Astrocyte (in vitro differentiated cells and primary cell): ENCODE measurements around the gene ANKRD53. TPM values are rescaled to one million over a fixed set of nuclear protein-coding genes. Genes with fewer than 3 reads are reported as not detected.
A peak's percentile ranks its signal among the peaks of the same experiment; 100 is the strongest.

Experiments used
- DNase-seq: peaks from one replicate; pipeline ENCODE4 v3.0.0-alpha.2; 2010; ENCODE audit warnings: low read depth
- FAIRE-seq: peaks from 2 replicates; lab custom pipeline; 2011; peaks lifted over from hg19 to GRCh38; lab: Jason Lieb, UNC
- H2AFZ ChIP-seq: 2 replicates; pipeline ENCODE4 v1.6.0; 2012; ENCODE audit warnings: low read depth, low read length, inconsistent platforms
- H3K27ac ChIP-seq: 2 replicates; pipeline ENCODE4 v1.5.1; 2011; ENCODE audit warnings: low read depth, low read length, inconsistent platforms
- H3K27me3 ChIP-seq: 2 replicates; pipeline ENCODE4 v1.6.0; 2011; ENCODE audit warnings: low read length, inconsistent platforms; ENCODE audit not compliant: insufficient read depth
- H3K36me3 ChIP-seq: 2 replicates; pipeline ENCODE4 v1.5.1; 2011; ENCODE audit warnings: low read length, inconsistent platforms; ENCODE audit not compliant: insufficient read depth
- H3K4me1 ChIP-seq: 2 replicates; pipeline ENCODE4 v1.5.1; 2011; ENCODE audit warnings: low read length, inconsistent platforms; ENCODE audit not compliant: insufficient read depth
- H3K4me2 ChIP-seq: 2 replicates; pipeline ENCODE4 v1.6.0; 2012; ENCODE audit warnings: low read length, inconsistent platforms
- H3K4me3 ChIP-seq: 2 replicates; pipeline ENCODE4 v1.5.1; 2011; ENCODE audit warnings: low read depth, mild to moderate bottlenecking, low read length, inconsistent platforms; ENCODE audit not compliant: insufficient read depth
- H3K79me2 ChIP-seq: 2 replicates; pipeline ENCODE4 v1.6.0; 2012; ENCODE audit warnings: mild to moderate bottlenecking, low read length, inconsistent platforms; ENCODE audit not compliant: insufficient read depth
- H3K9ac ChIP-seq: 2 replicates; pipeline ENCODE4 v1.6.0; 2012; ENCODE audit warnings: mild to moderate bottlenecking, low read length, inconsistent platforms
- H3K9me3 ChIP-seq: 2 replicates; pipeline ENCODE4 v1.5.1; 2012; ENCODE audit warnings: low read depth, mild to moderate bottlenecking, low read length, inconsistent platforms; ENCODE audit not compliant: insufficient read depth
- H4K20me1 ChIP-seq: 2 replicates; pipeline ENCODE4 v1.6.0; 2012; ENCODE audit warnings: low read length, inconsistent platforms; ENCODE audit not compliant: insufficient read depth
- H3K27ac Mint-ChIP-seq: one replicate; pipeline ENCODE4 v1.8.0; 2021; ENCODE audit warnings: mild to moderate bottlenecking, mixed read lengths; ENCODE audit not compliant: unreplicated experiment
- H3K27me3 Mint-ChIP-seq: one replicate; pipeline ENCODE4 v1.8.0; 2021; ENCODE audit warnings: low read depth, mixed read lengths; ENCODE audit not compliant: unreplicated experiment
- H3K36me3 Mint-ChIP-seq: one replicate; pipeline ENCODE4 v1.8.0; 2021; ENCODE audit warnings: low read depth, mixed read lengths; ENCODE audit not compliant: unreplicated experiment
- H3K4me1 Mint-ChIP-seq: one replicate; pipeline ENCODE4 v1.8.0; 2021; ENCODE audit warnings: low read depth, mixed read lengths; ENCODE audit not compliant: unreplicated experiment
- H3K4me3 Mint-ChIP-seq: one replicate; pipeline ENCODE4 v1.8.0; 2021; ENCODE audit warnings: mild to moderate bottlenecking, moderate library complexity, mixed read lengths; ENCODE audit not compliant: unreplicated experiment
- H3K9me3 Mint-ChIP-seq: one replicate; pipeline ENCODE4 v1.8.0; 2021; ENCODE audit warnings: mild to moderate bottlenecking, mixed read lengths; ENCODE audit not compliant: unreplicated experiment
- EZH2 ChIP-seq: IDR thresholded peaks from 2 replicates; pipeline ENCODE4 v1.6.1; 2012; ENCODE audit warnings: mild to moderate bottlenecking, low read length, inconsistent platforms; ENCODE audit not compliant: insufficient read depth
- total RNA-seq: library from RNA; stranded (reverse); gene quantifications from 2 replicates; pipeline ENCODE4 v1.2.1, GENCODE V29; 2021
- TF ChIP-seq, protein P1 (sequence below): IDR thresholded peaks from 2 replicates; pipeline ENCODE4 v1.5.1; 2011; ENCODE audit warnings: low read depth, mild to moderate bottlenecking, inconsistent platforms, low read length, moderate library complexity; ENCODE audit not compliant: insufficient read depth

The ANKRD53 gene
- total RNA-seq, 1 donor from 2014 or later, result 1.1 TPM

DNA sequence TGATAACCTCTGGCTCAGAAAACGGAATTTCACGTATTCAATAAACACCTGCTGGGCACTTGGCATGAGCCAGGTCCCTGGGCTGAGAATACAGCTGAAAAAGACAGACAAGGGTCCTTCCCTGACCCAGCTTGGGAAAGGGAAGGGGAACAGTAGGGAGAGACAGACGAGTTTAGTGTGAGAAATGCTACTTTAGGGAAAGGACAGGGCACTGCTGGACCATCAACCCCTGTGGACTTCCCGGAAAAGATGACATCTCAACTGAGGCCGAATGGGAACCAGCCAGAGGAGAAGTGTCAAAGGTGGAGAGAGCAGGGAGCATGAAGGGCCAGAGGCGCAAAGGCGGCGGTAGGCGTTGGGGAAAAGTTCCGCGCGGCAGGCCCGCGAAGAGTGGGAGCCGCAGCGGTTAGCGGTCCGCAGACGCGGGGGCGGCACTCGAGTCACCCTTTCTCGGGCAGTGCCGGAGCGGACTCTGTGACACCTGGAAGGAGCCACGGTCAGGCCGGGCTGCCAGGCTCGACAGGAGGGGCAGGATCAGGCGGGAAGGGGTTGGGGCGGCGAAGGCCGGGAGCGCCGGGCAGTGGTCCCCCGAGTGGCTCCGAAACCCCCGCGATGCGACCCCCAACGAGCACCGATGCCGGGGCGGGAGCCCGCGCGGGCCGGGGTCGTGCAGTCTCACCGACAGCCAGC, 15.7 kb downstream of the ANKRD53 start:
- Histone ChIP-seq H3K27ac (peak overlapping the region; percentile 69), H2AFZ (peak overlapping the region; percentile 83), H3K4me2 (peak overlapping the region; percentile 100), H3K9ac (peak overlapping the region; percentile 92), H3K27me3 (no peaks in the 10 kb centered on the region), H3K9me3 (no peaks in the 10 kb centered on the region), H4K20me1 (peaks cover 42% of the 10 kb centered on the region), H3K4me3 (peak overlapping the region; percentile 83), H3K4me1 (peaks cover 13% of the 10 kb centered on the region), H3K79me2 (peaks cover 35% of the 10 kb centered on the region), H3K36me3 (peaks cover 5% of the 10 kb centered on the region)
- DNase-seq (no peak), FAIRE-seq (no peak)
- Mint-ChIP-seq H3K27ac (peak overlapping the region; percentile 67), H3K9me3 (no peaks in the 10 kb centered on the region), H3K4me1 (peaks cover 12% of the 10 kb centered on the region), H3K27me3 (peaks cover 2% of the 10 kb centered on the region), H3K4me3 (peak overlapping the region; percentile 98), H3K36me3 (peaks cover 5% of the 10 kb centered on the region)
- TF ChIP-seq, protein P1, sequence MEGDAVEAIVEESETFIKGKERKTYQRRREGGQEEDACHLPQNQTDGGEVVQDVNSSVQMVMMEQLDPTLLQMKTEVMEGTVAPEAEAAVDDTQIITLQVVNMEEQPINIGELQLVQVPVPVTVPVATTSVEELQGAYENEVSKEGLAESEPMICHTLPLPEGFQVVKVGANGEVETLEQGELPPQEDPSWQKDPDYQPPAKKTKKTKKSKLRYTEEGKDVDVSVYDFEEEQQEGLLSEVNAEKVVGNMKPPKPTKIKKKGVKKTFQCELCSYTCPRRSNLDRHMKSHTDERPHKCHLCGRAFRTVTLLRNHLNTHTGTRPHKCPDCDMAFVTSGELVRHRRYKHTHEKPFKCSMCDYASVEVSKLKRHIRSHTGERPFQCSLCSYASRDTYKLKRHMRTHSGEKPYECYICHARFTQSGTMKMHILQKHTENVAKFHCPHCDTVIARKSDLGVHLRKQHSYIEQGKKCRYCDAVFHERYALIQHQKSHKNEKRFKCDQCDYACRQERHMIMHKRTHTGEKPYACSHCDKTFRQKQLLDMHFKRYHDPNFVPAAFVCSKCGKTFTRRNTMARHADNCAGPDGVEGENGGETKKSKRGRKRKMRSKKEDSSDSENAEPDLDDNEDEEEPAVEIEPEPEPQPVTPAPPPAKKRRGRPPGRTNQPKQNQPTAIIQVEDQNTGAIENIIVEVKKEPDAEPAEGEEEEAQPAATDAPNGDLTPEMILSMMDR, result no peak
- TF ChIP-seq EZH2, result no peak

DNA sequence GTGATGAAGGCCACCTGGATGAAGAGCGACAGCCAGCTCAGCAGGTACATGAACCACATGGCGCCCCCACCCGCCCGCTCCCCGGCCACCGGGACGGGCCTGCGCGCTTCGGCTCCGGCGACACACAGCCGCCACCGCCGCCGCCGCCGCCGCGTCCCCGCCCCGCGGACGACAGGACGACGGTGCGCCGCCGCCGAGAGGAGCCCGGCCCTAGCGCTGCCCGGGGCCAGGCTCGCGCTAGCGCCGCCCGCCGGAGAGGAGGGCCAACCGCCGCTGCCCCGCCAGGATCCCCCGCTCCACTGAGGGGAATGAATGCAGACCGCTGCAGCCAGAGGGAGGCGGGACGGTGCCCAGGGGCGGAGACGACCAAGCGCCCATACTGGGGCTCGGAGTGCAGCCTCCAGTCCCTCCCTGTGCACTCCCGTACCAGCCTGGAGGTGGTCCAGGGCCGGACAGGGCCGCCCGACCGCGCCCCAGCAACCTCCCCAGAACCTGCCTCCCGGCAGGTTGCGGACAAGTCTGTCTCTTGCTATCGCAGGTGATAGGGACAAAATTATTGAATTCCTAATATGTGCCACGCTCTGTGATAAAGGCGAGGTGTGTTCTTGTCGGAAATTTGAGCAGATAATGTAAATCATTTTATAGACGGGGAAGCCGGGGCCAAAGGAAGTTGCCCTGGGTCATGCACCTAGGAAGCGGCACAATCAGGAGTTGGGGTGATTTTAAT, 16.4 kb downstream of the ANKRD53 start, which contains the start of gene TEX261:
TSS of gene TEX261 (minus strand) at position 175 of the 727 bp plus-strand sequence. CDS start at position 59, 116 bp downstream.
- peak within 1 kb of the TSS; percentile 67 for H3K27ac Mint-ChIP-seq
- H3K4me3 ChIP-seq, result peak within 1 kb of the TSS; percentile 83
- H3K4me2 ChIP-seq, result peak within 1 kb of the TSS; percentile 100
- peak within 1 kb of the TSS; percentile 98 for H3K4me3 Mint-ChIP-seq
- peak within 1 kb of the TSS; percentile 69 for H3K27ac ChIP-seq
- H3K9me3 Mint-ChIP-seq, result no peaks in the 10 kb centered on the region
- peaks cover 5% of the 10 kb centered on the region for H3K36me3 Mint-ChIP-seq
- H3K27me3 ChIP-seq, result no peaks in the 10 kb centered on the region
- peaks cover 35% of the 10 kb centered on the region for H4K20me1 ChIP-seq
- peak; percentile 60 for DNase-seq
- peaks cover 13% of the 10 kb centered on the region for H3K4me1 ChIP-seq
- H3K9ac ChIP-seq, result peak within 1 kb of the TSS; percentile 92
- H3K27me3 Mint-ChIP-seq, result peaks cover 6% of the 10 kb centered on the region
- peaks cover 5% of the 10 kb centered on the region for H3K36me3 ChIP-seq
- H3K9me3 ChIP-seq, result no peaks in the 10 kb centered on the region
- H3K4me1 Mint-ChIP-seq, result peaks cover 12% of the 10 kb centered on the region
- peaks cover 35% of the 10 kb centered on the region for H3K79me2 ChIP-seq
- no peak for FAIRE-seq
- TF ChIP-seq, protein P1, result peak; percentile 18
- no peak for TF ChIP-seq EZH2
- peak within 1 kb of the TSS; percentile 92 for H2AFZ ChIP-seq
